Measurements from ENCODE around the gene FBXO39. TPM values are rescaled to one million over a fixed set of nuclear protein-coding genes. Genes with fewer than 3 reads are reported as not detected.
"Not testable (repeated sequence)": the region's sequence is repeated elsewhere in the genome, so short reads cannot be mapped to it uniquely, and the experiment has no call there.

FBXO39 gene
- 0.26 TPM in 1 of 2 replicates, not detected in the other for total RNA-seq (ENCODE audit: low replicate concordance)
- long read RNA-seq = 0 reads

DNA sequence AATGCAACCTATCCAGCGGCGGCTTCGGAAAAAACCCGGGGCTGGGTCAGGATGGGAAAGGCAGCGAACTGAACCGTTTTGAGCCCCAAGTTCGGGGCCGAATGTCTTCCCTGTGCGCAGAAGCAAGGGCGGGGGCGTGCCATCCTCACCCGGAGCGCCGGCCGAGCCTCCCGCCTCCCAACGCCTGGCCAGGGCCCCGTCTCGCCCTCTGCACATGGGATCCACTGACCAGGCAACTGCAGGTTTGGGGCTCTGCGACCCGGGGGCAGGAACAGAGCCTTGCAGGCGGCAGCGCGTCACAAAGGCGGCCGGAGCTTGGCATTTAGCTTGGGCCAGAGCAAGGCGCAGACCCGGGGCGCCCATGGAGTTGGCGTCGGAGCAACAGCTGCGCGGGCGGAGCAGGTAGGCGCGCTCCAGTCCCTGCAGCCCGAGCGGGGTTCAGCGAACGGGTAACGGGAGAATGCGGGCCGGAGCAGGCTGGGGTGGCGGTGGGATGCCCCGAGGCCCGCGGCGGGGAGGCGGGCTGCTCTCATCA lies at the start of gene FBXO39:
Gene FBXO39, plus strand, starts transcription at position 345 of the 535 bp plus-strand sequence. CDS start 3,654 bp downstream, outside the sequence.
- H3K27ac Mint-ChIP-seq = no peak within 1 kb of the TSS
- no peaks in the 10 kb centered on the region for H3K36me3 Mint-ChIP-seq
- TF ChIP-seq CTCF (conservative IDR thresholded peaks at IDR 0.05) = no peak
- H3K27me3 Mint-ChIP-seq = peaks cover 84% of the 10 kb centered on the region
- no peak within 1 kb of the TSS for H3K4me3 Mint-ChIP-seq
- no peak for DNase-seq (ENCODE audit: extremely low spot score, unreplicated experiment)
- no peaks in the 10 kb centered on the region for H3K4me1 Mint-ChIP-seq (ENCODE audit: unreplicated experiment)
- peaks cover 6% of the 10 kb centered on the region for H3K9me3 Mint-ChIP-seq

GRCh38 chr17:6729531-6729930 lies 46.5 kb upstream of the FBXO39 start:
- DNase-seq (ENCODE audit: extremely low spot score, unreplicated experiment) = no peak
- Mint-ChIP-seq H3K27me3 (peaks cover 42% of the 10 kb centered on the region), H3K4me1 (ENCODE audit: unreplicated experiment) (no peaks in the 10 kb centered on the region), H3K4me3 (no peak overlapping the region), H3K36me3 (no peaks in the 10 kb centered on the region), H3K9me3 (no peaks in the 10 kb centered on the region), H3K27ac (no peak overlapping the region)
- TF ChIP-seq CTCF (conservative IDR thresholded peaks at IDR 0.05) = no peak

- not testable (repeated sequence) for H3K4me1 Mint-ChIP-seq (ENCODE audit: unreplicated experiment); DNase-seq (ENCODE audit: extremely low spot score, unreplicated experiment); H3K4me3 Mint-ChIP-seq; H3K36me3 Mint-ChIP-seq; H3K27ac Mint-ChIP-seq; H3K9me3 Mint-ChIP-seq
- H3K27me3 Mint-ChIP-seq = peaks cover 53% of the 10 kb centered on the region
These were observed 29.4 kb upstream of the FBXO39 start for GRCh38 chr17:6746665-6747064.

DNA sequence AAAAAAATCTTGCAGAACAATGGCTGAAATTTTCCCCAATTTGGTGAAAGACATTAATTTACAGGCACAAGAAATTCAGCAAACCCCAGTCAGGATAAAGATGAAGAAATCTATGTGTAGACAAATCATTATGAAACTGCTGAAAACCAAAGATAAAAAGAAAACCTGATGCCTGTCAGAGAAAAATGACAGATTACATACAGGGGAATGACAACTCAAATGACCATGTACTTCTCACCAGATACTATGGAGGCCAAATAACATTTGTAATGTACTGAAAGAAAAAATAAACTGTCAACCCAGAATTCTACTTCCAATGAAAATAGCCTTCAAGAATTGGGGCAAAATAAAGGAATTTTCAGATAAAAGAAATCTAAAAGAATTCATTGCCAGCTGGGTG lies 27.4 kb upstream of the FBXO39 start:
- H3K9me3 Mint-ChIP-seq = no peaks in the 10 kb centered on the region
- TF ChIP-seq CTCF (conservative IDR thresholded peaks at IDR 0.05) = no peak
- no peak overlapping the region for H3K4me3 Mint-ChIP-seq
- H3K36me3 Mint-ChIP-seq = no peaks in the 10 kb centered on the region
- no peak for DNase-seq (ENCODE audit: extremely low spot score, unreplicated experiment)
- peaks cover 5% of the 10 kb centered on the region for H3K4me1 Mint-ChIP-seq (ENCODE audit: unreplicated experiment)
- peaks cover 43% of the 10 kb centered on the region for H3K27me3 Mint-ChIP-seq
- H3K27ac Mint-ChIP-seq = no peak overlapping the region

- DNase-seq (ENCODE audit: extremely low spot score, unreplicated experiment) = no peak
- Mint-ChIP-seq H3K27me3 (peaks cover 37% of the 10 kb centered on the region), H3K4me1 (ENCODE audit: unreplicated experiment) (peaks cover 5% of the 10 kb centered on the region), H3K36me3 (no peaks in the 10 kb centered on the region), H3K4me3 (no peak overlapping the region), H3K9me3 (no peaks in the 10 kb centered on the region), H3K27ac (no peak overlapping the region)
- TF ChIP-seq CTCF (conservative IDR thresholded peaks at IDR 0.05) = no peak
These were observed 26.5 kb upstream of the FBXO39 start for GRCh38 chr17:6749519-6749918.

DNA sequence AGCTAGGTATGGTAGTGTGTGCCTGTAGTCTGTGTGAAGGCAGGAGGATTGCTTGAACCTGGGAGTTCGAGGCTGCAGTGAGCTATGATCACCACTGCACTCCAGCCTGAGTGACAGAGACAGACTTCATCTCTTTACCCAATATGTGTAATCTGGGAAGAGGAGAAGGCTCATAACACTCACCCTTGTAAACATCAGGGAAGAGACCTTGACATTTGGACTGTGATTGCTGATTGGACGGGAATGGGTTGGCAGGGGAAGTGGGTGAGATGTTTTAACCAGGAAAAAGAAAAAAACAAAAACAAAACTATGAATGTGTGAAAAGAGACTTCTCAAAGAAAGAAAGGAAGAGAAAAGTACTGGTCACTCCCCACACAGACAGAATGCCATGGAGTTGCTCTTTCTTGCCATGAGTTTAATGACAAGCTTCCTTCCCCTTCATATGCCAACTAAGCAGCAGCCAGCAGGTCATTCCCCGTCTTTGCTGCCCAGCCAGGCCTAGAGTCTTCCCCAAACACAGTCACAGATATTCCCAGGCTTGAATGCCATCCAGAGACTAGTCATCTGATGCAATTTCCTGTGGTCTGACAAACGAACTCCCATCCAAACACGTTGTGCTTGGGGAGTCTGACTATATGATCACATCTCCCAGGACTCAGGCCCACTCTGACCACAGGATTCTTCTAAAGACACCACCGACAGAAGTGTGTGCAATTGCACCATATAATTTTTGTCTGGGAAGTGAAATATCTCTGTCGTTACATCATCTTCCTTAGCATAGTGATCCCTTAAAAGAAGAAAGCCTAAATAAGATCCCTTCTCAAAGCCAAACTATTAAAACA lies 23.7 kb upstream of the FBXO39 start:
- Mint-ChIP-seq H3K36me3 (no peaks in the 10 kb centered on the region), H3K27me3 (peaks cover 36% of the 10 kb centered on the region), H3K9me3 (no peaks in the 10 kb centered on the region), H3K4me3 (no peak overlapping the region), H3K27ac (no peak overlapping the region), H3K4me1 (ENCODE audit: unreplicated experiment) (peaks cover 5% of the 10 kb centered on the region)
- no peak for DNase-seq (ENCODE audit: extremely low spot score, unreplicated experiment)
- no peak for TF ChIP-seq CTCF (conservative IDR thresholded peaks at IDR 0.05)
